Pons (tissue), 1 donor: ENCODE measurements around the gene CCM2L.
"Not testable (repeated sequence)": the region's sequence is repeated elsewhere in the genome, so short reads cannot be mapped to it uniquely, and the experiment has no call there.

ENCODE experiments used
- DNase-seq: peaks from one replicate; pipeline ENCODE4 v3.0.0-alpha.2; 2016; ENCODE audit warnings: low spot score

Gene CCM2L

GRCh38 chr20:32029561-32029960, 19.3 kb downstream of the CCM2L start:
- DNase-seq, result no peak

DNA sequence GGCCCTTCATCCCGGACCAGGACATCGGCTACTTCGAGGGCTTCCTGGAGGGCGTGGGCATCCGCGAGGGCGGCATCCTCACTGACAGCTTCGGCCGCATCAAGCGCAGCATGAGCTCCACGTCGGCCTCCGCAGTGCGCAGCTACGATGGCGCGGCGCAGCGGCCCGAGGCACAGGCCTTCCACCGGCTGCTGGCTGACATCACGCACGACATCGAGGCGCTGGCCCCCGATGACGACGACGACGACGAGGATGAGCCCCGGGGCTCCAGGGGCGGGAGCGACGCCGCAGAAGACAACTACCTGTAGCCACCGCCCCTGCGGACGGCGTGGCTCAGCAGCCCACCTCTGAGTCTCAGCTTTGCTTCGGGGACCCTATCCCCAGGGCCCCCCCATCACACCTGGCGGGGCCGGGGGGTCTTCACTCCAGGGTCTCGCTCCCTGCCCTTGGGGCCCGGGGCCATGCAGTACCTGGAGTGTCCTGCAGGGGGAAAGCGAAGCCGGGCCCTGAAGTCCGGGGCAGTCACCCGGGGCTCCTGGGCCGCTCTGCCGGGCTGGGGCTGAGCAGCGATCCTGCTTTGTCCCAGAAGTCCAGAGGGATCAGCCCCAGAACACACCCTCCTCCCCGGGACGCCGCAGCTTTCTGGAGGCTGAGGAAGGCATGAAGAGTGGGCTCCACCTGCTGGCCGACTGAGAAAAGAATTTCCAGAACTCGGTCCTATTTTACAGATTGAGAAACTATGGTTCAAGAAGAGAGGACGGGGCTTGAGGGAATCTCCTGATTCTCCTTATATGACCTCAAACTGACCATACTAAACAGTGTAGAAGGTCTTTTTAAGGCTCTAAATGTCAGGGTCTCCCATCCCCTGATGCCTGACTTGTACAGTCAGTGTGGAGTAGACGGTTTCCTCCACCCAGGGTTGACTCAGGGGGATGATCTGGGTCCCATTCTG, 21.0 kb downstream of the CCM2L start:
- peak; percentile 60 for DNase-seq

- DNase-seq, result no peak
These were observed 23.1 kb downstream of the CCM2L start for GRCh38 chr20:32033316-32033715.

- DNase-seq, result not testable (repeated sequence)
These were observed 23.5 kb downstream of the CCM2L start for GRCh38 chr20:32033721-32034120.

- DNase-seq, result no peak
These were observed 24.6 kb downstream of the CCM2L start for GRCh38 chr20:32034581-32035425.

- DNase-seq, result no peak
These were observed 25.2 kb downstream of the CCM2L start for GRCh38 chr20:32035426-32035779.

- no peak for DNase-seq
These were observed 26.0 kb downstream of the CCM2L start for GRCh38 chr20:32036252-32036651.

- DNase-seq, result no peak
These were observed 26.7 kb downstream of the CCM2L start for GRCh38 chr20:32036716-32037485.

DNA sequence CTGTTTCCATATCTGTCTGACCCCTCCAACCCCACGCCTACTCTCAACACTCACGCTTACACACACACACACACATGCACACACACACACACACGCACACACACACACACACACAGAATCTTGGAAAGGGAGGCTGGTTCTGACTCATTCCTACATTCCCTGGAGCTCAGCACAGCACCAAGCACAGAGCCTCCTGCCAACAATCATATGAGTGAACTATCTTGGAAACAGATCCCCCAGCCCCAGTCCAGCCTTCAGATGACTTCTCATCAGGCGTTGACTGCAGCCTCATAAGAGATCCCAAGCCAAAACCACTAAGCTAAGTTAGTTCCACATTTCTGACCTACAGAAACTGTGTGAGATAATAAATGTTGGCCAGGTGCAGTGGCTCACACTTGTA, 27.7 kb downstream of the CCM2L start:
- no peak for DNase-seq

DNA sequence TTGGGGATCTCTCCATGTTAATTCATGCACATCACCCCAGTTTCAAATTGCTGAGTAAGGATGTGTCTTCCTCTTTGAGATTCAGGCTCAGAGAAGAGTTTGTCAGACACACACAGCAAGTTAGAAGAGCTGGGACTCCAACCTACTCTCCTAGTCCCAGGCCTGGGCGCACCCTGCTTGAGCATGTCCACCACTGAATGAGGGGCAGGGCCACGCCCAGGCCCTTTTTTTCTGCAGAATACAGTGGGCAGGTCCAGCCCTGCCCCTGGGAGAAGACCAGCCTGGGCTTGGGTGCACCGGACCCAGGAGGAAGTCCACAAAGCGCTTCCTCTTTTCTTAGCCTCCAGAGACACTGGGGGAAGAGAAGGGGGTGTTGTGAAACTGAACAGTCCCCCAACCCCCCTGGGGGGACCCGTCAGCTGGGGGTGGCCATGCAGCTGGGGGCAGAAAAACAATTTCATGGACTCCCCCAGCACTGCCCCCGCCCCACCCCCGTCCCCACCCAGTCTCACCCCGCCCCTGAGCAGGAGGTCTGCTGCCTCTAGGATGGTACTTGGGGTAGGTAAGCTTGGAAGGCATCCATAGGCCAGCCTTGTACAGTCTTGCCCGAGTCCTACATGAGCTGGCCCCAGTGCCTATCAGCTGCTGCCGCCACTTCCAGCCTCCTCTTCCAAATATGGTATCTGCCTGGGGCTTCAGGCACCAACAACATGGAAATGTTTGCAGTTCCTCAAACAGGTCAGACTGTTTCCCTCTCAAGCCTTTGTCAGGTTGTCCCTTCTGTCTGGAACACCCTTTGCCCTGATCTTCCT, 30.1 kb downstream of the CCM2L start:
- peak; percentile 66 for DNase-seq

DNA sequence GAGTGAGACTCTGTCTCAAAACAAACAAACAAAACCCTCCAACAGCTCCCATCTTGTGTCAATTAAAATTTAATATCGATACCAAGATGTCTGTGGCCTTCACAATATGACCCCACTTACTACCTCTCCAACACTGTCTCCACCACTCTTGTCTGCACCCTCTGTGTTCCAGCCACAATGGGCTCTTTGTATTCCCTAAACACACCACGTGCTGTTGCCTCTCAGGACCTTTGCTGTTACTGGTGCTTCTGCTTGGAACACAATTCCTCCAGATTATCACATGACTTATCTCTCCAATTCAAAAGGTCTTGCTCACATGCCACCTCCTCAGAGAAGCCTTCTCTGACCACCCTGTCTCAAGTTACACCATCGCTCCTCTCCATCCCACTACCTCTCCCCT, 35.8 kb downstream of the CCM2L start:
- no peak for DNase-seq

GRCh38 chr20:32050324-32050841, 40.1 kb downstream of the CCM2L start:
- DNase-seq, result no peak

- no peak for DNase-seq
These were observed 40.8 kb downstream of the CCM2L start for GRCh38 chr20:32050851-32051556.

GRCh38 chr20:32051720-32052089, 41.5 kb downstream of the CCM2L start:
- DNase-seq, result no peak

- DNase-seq, result no peak
These were observed 42.0 kb downstream of the CCM2L start, which contains the start of gene HCK for GRCh38 chr20:32052090-32052777. TSS of gene HCK (plus strand) at chr20:32052242.

- no peak for DNase-seq
These were observed 42.6 kb downstream of the CCM2L start for GRCh38 chr20:32052778-32053362.

- no peak for DNase-seq
These were observed 43.4 kb downstream of the CCM2L start for GRCh38 chr20:32053648-32054047.

GRCh38 chr20:32056708-32057483, 46.7 kb downstream of the CCM2L start:
- DNase-seq, result no peak
